OCI-LY3 (cell line): ENCODE data around the gene KANSL1.

Experiments
- EZH2phosphoT487 ChIP-seq: fragments of 200-600 bp; shearing (Covaris generic); IDR thresholded peaks from 2 replicates; pipeline ENCODE4 v1.6.1; 2018; ENCODE audit warnings: antibody characterized with exemption, mixed run types, low read depth
- TF ChIP-seq, protein P1 (sequence below): fragments of 200-600, 300-600 bp; sonication (generic); IDR thresholded peaks from 2 replicates; pipeline ENCODE4 v1.5.1; 2014; ENCODE audit warnings: antibody characterized with exemption, low read length, low read depth

DNA sequence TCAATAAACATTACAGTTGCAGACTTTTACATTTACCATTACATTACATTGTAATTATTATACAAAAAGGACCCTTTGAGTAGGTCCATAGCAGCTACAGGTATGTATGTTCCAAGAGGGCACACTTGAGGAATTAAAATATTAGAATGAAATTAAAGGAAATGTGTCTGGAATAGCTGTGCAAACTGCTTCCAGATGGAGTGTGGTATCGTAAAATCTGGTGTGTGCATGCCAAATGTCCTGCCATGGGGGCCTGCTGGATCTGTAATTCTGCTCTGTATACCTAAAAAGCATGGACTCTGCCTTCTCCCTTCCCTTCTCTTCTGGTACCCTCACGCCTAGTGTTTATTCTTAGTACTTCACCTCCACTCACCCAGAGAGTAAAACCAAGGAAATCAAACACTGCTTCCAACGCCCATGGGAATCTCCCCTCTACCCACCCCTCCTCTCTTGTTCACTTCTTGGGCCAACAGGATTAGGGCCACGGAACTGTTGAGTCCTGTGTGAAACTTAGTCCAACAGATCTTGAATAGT lies 155.4 kb downstream of the KANSL1 start:
- TF ChIP-seq, protein P1, sequence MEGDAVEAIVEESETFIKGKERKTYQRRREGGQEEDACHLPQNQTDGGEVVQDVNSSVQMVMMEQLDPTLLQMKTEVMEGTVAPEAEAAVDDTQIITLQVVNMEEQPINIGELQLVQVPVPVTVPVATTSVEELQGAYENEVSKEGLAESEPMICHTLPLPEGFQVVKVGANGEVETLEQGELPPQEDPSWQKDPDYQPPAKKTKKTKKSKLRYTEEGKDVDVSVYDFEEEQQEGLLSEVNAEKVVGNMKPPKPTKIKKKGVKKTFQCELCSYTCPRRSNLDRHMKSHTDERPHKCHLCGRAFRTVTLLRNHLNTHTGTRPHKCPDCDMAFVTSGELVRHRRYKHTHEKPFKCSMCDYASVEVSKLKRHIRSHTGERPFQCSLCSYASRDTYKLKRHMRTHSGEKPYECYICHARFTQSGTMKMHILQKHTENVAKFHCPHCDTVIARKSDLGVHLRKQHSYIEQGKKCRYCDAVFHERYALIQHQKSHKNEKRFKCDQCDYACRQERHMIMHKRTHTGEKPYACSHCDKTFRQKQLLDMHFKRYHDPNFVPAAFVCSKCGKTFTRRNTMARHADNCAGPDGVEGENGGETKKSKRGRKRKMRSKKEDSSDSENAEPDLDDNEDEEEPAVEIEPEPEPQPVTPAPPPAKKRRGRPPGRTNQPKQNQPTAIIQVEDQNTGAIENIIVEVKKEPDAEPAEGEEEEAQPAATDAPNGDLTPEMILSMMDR = no peak
- TF ChIP-seq EZH2phosphoT487 = no peak
